CD4-positive, alpha-beta memory T cell (primary cell): ENCODE data around the gene NSUN2. TPM values are rescaled to one million over a fixed set of nuclear protein-coding genes. Genes with fewer than 3 reads are reported as not detected.

Source experiments
- CTCF ChIA-PET: fragments of 350-600 bp; sonication (Branson Sonifier 250); formaldehyde crosslinking; loops from one replicate; lab custom pipeline; 2021; ENCODE audit warnings: inconsistent platforms; ENCODE audit not compliant: partially characterized antibody; lab: Charles Lee
- POLR2A ChIA-PET: fragments of 350-600 bp; sonication (Branson Sonifier 250); formaldehyde crosslinking; loops from one replicate; lab custom pipeline; 2021; ENCODE audit not compliant: partially characterized antibody; lab: Charles Lee
- DNase-seq, 5 donors: peaks; one replicate each; pipeline versions ENCODE4 v3.0.0 to v3.0.0-alpha.2; 2020 to 2022; ENCODE audit warnings: mixed read lengths in 1 of 5
- H3K27ac ChIP-seq: one replicate; pipeline ENCODE4 v1.7.0; 2013; ENCODE audit warnings: low read depth, low read length
- H3K27me3 ChIP-seq: 2 replicates; pipeline ENCODE4 v1.7.0; 2013; ENCODE audit warnings: mild to moderate bottlenecking, low read length, moderate library complexity; ENCODE audit not compliant: insufficient read depth
- H3K36me3 ChIP-seq: 2 replicates; pipeline ENCODE4 v1.7.0; 2013; ENCODE audit warnings: mild to moderate bottlenecking, low read length, moderate library complexity; ENCODE audit not compliant: insufficient read depth
- H3K4me1 ChIP-seq: 2 replicates; pipeline ENCODE4 v1.7.0; 2013; ENCODE audit warnings: mild to moderate bottlenecking, low read length, moderate library complexity; ENCODE audit not compliant: insufficient read depth
- H3K4me3 ChIP-seq, 2 donors: one replicate each; pipeline ENCODE4 v1.7.0; 2013; ENCODE audit warnings: low read length in 2 of 2, mild to moderate bottlenecking in 1 of 2
- H3K9me3 ChIP-seq, 2 donors: one replicate each; pipeline ENCODE4 v1.7.0; 2013; ENCODE audit warnings: low read length in 2 of 2, control low read depth in 1 of 2; ENCODE audit not compliant: control insufficient read depth in 1 of 2
- H3K27ac Mint-ChIP-seq, 7 donors: one replicate each; pipeline ENCODE4 v1.8.0; 2020 to 2021; ENCODE audit warnings: mixed read lengths in 7 of 7, mild to moderate bottlenecking in 6 of 7, inconsistent platforms in 3 of 7, moderate library complexity in 3 of 7
- H3K27me3 Mint-ChIP-seq, 2 donors: one replicate each; pipeline ENCODE4 v1.8.0; 2020 to 2021; ENCODE audit warnings: mixed read lengths in 2 of 2
- H3K36me3 Mint-ChIP-seq, 2 donors: one replicate each; pipeline ENCODE4 v1.8.0; 2020 to 2021; ENCODE audit warnings: mixed read lengths in 2 of 2, inconsistent platforms in 1 of 2, mild to moderate bottlenecking in 1 of 2
- H3K4me1 Mint-ChIP-seq, 4 donors: one replicate each; pipeline ENCODE4 v1.8.0; 2020 to 2021; ENCODE audit warnings: mixed read lengths in 4 of 4, mild to moderate bottlenecking in 1 of 4
- H3K4me3 Mint-ChIP-seq, 8 donors: one replicate each; pipeline ENCODE4 v1.8.0; 2020 to 2021; ENCODE audit warnings: mixed read lengths in 8 of 8, mild to moderate bottlenecking in 7 of 8, moderate library complexity in 6 of 8, inconsistent platforms in 3 of 8
- H3K9me3 Mint-ChIP-seq, 8 donors: one replicate each; pipeline ENCODE4 v1.8.0; 2020 to 2021; ENCODE audit warnings: mixed read lengths in 8 of 8, mild to moderate bottlenecking in 5 of 8, inconsistent platforms in 3 of 8, moderate library complexity in 1 of 8
- intact Hi-C: fragments of 100-400 bp; cut with micrococcal nuclease; formaldehyde crosslinking; loops from one replicate; pipeline ENCODE4 v1.15.1; 2023
- polyA plus RNA-seq, 2 donors: library from polyadenylated mRNA; unstranded; fragments of 300-500 nt; fragmentation: Illumina TruSeq; gene quantifications; one replicate each; pipeline ENCODE4 v1.2.3, GENCODE V29; 2021
- total RNA-seq, 2 experiments: library from RNA; stranded (reverse); gene quantifications; one replicate each; pipeline ENCODE4 v1.2.3, GENCODE V29; 2021

NSUN2 gene
- total and polyA plus RNA-seq, 4 experiments from 2014 or later = 22.6 to 81.6 (median 60.3) TPM

DNA sequence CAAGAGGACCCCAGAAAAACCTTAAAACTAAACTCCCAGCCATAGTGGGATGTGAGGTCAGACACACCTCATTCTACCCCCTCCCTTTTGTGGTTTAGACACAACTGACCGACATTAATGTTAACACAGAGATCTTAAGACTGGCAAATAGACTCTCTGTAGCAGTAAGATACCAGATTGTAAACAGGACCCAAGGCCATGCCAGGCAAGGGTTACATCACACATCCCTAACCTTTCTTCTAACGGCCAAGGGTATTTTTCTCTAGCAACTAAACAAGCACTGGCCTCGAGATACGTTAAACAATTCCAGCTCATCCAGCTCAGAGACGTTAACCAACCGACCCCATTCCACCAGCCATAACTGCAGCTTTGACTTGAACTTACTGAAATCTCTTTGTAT is 38.8 kb downstream of the NSUN2 start:
- Histone ChIP-seq H3K9me3 (no peaks in the 10 kb centered on the region), H3K4me1 (no peaks in the 10 kb centered on the region), H3K4me3 (no peak overlapping the region), H3K27me3 (no peaks in the 10 kb centered on the region), H3K27ac (no peak overlapping the region), H3K36me3 (peaks cover 15% of the 10 kb centered on the region)
- ChIA-PET POLR2A (no interaction called here), CTCF (no interaction called here)
- Mint-ChIP-seq H3K4me3 (no peak overlapping the region), H3K27ac (no peak overlapping the region), H3K36me3 (peaks cover 28 to 33% of the 10 kb centered on the region in 2 donors), H3K4me1 (no peaks in the 10 kb centered on the region), H3K9me3 (no peaks in the 10 kb centered on the region), H3K27me3 (no peaks in the 10 kb centered on the region)
- intact Hi-C loops = no loop called here
- DNase-seq = no peak

DNA sequence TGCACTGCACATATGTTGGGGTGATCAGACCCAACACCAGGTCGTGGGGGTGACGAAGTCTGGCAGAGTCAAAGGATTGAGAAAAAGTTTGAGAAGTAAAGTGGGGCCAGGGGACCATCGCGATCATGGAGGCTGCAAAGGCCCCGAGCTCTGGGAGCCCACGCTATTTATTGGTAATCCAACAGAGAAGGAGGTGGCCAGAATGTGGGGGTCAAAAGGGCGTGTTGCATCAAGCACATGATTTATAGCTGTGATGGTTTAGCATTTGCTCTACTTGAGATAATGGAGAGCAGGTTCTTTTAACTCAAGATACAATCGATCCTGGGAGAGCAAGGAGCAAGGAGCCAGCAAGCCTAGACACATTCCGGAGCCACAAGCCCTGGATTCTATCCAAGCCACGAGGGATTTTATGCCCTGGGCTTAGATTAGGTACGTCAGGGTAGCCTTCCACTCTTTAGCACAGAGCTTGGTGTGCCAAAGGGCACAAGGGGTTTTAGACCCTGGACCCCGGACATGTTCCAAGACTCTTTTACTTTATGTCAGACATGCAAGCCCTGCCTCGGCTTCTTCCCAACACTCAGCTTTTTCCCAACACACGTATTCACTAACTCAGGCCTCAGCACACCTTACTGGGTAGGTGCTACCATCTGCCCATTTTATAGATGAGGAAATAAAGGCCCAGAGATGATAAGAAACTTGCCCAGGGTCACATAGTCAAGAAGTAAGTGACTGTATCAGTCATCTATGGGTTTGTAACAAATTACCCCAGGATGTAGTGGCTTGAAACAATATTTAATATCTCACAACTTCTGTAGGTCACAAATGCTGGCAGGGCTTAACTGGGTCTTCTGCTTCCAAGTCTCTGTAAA is 39.5 kb downstream of the NSUN2 start:
- Histone ChIP-seq H3K27me3 (no peaks in the 10 kb centered on the region), H3K9me3 (no peaks in the 10 kb centered on the region), H3K27ac (no peak overlapping the region), H3K4me1 (no peaks in the 10 kb centered on the region), H3K4me3 (no peak overlapping the region), H3K36me3 (peaks cover 9% of the 10 kb centered on the region)
- Mint-ChIP-seq H3K27ac (no peak overlapping the region), H3K27me3 (no peaks in the 10 kb centered on the region), H3K4me1 (no peaks in the 10 kb centered on the region), H3K9me3 (no peaks in the 10 kb centered on the region), H3K4me3 (no peak overlapping the region), H3K36me3 (peaks cover 21 to 26% of the 10 kb centered on the region in 2 donors)
- POLR2A ChIA-PET = no interaction called here
- CTCF ChIA-PET = no interaction called here
- DNase-seq = no peak
- intact Hi-C loops = no loop called here

DNA sequence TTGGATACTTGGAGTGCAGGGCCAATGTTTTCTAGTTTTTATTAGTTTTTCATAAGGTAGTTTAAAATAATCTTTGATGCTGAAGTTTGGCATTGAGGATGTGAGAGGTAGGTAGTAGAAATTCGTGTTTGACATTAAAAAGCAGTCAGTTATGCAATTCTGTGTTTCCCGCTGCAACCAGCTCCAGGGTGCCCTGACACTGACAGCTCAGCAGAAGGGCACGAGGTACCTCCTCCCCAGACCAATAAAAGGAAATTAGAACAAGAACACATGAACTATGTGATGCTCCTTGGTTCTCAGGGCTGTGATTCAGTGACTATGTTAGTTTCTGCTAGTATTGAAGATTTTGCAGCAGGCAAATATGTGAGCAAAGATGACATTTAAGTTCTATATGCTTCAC is 40.2 kb downstream of the NSUN2 start:
- peaks cover 7% of the 10 kb centered on the region for H3K36me3 ChIP-seq
- H3K4me1 ChIP-seq = no peaks in the 10 kb centered on the region
- Mint-ChIP-seq H3K9me3 (no peaks in the 10 kb centered on the region), H3K4me1 (no peaks in the 10 kb centered on the region), H3K27ac (no peak overlapping the region), H3K4me3 (no peak overlapping the region), H3K27me3 (no peaks in the 10 kb centered on the region), H3K36me3 (peaks cover 16 to 20% of the 10 kb centered on the region in 2 donors)
- CTCF ChIA-PET = no interaction called here
- H3K4me3 ChIP-seq = no peak overlapping the region
- H3K9me3 ChIP-seq = no peaks in the 10 kb centered on the region
- H3K27me3 ChIP-seq = no peaks in the 10 kb centered on the region
- no peak overlapping the region for H3K27ac ChIP-seq
- DNase-seq = no peak
- POLR2A ChIA-PET = no interaction called here
- intact Hi-C loops = no loop called here

DNA sequence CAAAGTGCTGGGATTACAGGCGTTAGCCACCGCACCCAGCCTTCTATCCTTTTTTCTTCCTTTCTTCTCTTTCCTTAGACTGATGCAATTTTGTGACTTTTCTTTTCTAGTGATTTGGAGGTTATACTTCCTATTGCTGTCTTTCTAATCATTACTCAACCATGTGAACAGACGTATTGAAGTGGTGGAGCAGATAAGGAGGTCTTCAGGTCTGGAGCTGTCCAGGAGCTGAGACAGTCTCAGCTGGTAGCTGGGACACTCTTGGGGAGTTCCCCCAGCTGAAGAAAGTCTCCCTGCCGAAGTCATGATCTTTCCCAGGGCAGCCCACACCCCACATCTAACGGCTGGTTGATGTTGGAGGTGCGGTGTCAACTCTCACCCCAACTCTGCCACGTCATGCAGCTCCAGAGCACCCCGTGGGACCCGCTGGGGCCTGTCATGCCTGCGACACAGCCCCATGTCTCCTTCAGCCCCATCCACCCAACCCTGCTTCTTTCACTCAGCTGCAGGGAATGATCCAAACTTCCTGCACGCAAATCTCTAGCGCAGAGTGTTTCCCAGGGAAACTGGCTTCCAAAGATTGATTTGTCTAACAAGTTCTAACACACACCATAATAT is 41.1 kb downstream of the NSUN2 start:
- Histone ChIP-seq H3K4me1 (no peaks in the 10 kb centered on the region), H3K27ac (no peak overlapping the region), H3K4me3 (no peak overlapping the region), H3K9me3 (no peaks in the 10 kb centered on the region), H3K27me3 (no peaks in the 10 kb centered on the region), H3K36me3 (peaks cover 2% of the 10 kb centered on the region)
- POLR2A ChIA-PET = no interaction called here
- Mint-ChIP-seq H3K9me3 (no peaks in the 10 kb centered on the region), H3K27me3 (peaks cover 0 to 4% of the 10 kb centered on the region in 2 donors), H3K36me3 (peaks cover 8 to 11% of the 10 kb centered on the region in 2 donors), H3K27ac (peak overlapping the region in 1 of 7 donors; percentile 29), H3K4me1 (no peaks in the 10 kb centered on the region), H3K4me3 (no peak overlapping the region)
- CTCF ChIA-PET = no interaction called here
- DNase-seq = no peak
- intact Hi-C loops = no loop called here

DNA sequence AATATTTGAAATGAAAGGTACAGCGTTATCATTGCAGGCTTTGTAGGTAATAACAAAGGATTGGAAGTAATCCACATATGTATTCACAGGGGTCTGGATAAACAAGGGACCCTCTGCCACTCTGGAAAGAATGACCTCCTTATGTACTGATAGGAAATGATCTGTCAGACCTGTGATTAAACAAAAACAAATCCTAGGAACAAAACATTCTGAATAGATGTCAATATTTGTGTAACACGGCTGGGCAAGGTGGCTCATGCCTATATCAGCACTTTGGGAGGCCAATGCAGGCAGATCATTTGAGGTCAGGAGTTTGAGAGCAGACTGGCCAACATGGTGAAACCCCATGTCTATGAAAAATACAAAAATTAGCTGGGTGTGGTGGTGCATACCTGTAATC is 42.3 kb downstream of the NSUN2 start:
- H3K4me1 ChIP-seq = no peaks in the 10 kb centered on the region
- H3K36me3 Mint-ChIP-seq = no peaks in the 10 kb centered on the region
- no peaks in the 10 kb centered on the region for H3K4me1 Mint-ChIP-seq
- peaks cover 2 to 11% of the 10 kb centered on the region in 2 donors for H3K27me3 Mint-ChIP-seq
- H3K9me3 ChIP-seq = no peaks in the 10 kb centered on the region
- no peak overlapping the region for H3K4me3 Mint-ChIP-seq
- no peak overlapping the region for H3K27ac ChIP-seq
- no peaks in the 10 kb centered on the region for H3K9me3 Mint-ChIP-seq
- no peaks in the 10 kb centered on the region for H3K36me3 ChIP-seq
- intact Hi-C loops = no loop called here
- H3K27ac Mint-ChIP-seq = no peak overlapping the region
- DNase-seq = no peak
- POLR2A ChIA-PET = no interaction called here
- no peak overlapping the region for H3K4me3 ChIP-seq
- CTCF ChIA-PET = no interaction called here
- no peaks in the 10 kb centered on the region for H3K27me3 ChIP-seq

DNA sequence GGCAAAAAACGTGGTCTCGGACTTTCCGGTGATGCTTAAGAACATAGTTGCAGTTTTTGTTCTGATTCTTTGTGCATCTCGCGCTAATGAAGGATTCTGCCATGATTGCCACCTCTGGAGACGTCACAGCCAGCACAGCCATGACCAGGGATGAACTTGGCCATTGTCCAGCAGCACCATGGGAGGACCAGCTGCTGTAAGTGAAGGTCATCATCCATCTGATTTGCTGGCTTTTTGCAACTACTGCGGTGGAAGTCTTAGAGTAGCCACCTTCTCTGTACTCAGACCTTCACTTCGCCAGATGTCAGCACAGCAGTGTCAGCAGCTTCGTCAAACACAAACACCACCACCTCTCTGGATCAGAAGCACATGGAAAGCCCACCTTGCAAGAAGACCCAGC is 45.7 kb downstream of the NSUN2 start:
- ChIA-PET POLR2A (no interaction called here), CTCF (interaction anchor here (1.1 kb wide), 2 partner anchors 10 to 12 kb away, joined by 3 read pairs; no protein-coding TSS in a partner anchor)
- H3K27me3 Mint-ChIP-seq = peaks cover 18 to 30% of the 10 kb centered on the region in 2 donors
- no peak overlapping the region for H3K4me3 ChIP-seq
- H3K9me3 Mint-ChIP-seq = no peaks in the 10 kb centered on the region
- H3K4me1 ChIP-seq = no peaks in the 10 kb centered on the region
- DNase-seq = no peak
- H3K9me3 ChIP-seq = no peaks in the 10 kb centered on the region
- H3K4me1 Mint-ChIP-seq = peaks cover 0 to 5% (median 3%) of the 10 kb centered on the region in 4 donors
- no peak overlapping the region for H3K27ac ChIP-seq
- no peaks in the 10 kb centered on the region for H3K36me3 Mint-ChIP-seq
- no peaks in the 10 kb centered on the region for H3K36me3 ChIP-seq
- H3K27me3 ChIP-seq = no peaks in the 10 kb centered on the region
- no peak overlapping the region for H3K27ac Mint-ChIP-seq
- intact Hi-C loops = no loop called here
- no peak overlapping the region for H3K4me3 Mint-ChIP-seq

DNA sequence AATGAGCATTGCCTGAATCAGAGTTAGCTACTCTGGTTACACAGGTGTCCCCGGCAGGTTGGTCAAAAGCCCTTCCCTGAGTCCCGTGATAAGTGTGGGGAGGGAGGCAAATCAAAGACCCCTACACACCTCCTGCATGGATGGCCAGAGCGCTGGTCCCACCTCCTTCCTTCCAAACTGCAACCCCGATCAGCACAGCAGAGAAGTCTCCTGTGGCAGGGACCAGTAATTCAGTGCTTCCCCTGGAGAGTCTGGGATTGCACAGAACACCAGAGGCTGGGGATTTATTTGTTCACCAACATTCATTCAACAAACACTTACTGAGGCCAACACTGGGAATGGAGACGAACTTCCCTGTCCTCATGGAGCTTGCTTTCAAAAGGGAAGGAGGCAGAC is 46.2 kb downstream of the NSUN2 start:
- ChIA-PET POLR2A (no interaction called here), CTCF (interaction anchor here (1.1 kb wide), 1 partner anchor 13 kb away, joined by 3 read pairs; no protein-coding TSS in a partner anchor)
- no peaks in the 10 kb centered on the region for H3K9me3 ChIP-seq
- intact Hi-C loops = no loop called here
- no peak overlapping the region for H3K4me3 Mint-ChIP-seq
- H3K36me3 ChIP-seq = no peaks in the 10 kb centered on the region
- no peak overlapping the region for H3K27ac Mint-ChIP-seq
- H3K27ac ChIP-seq = no peak overlapping the region
- H3K4me1 ChIP-seq = no peaks in the 10 kb centered on the region
- no peaks in the 10 kb centered on the region for H3K9me3 Mint-ChIP-seq
- peaks cover 0 to 5% (median 3%) of the 10 kb centered on the region in 4 donors for H3K4me1 Mint-ChIP-seq
- H3K36me3 Mint-ChIP-seq = no peaks in the 10 kb centered on the region
- no peak for DNase-seq
- peaks cover 24 to 34% of the 10 kb centered on the region in 2 donors for H3K27me3 Mint-ChIP-seq
- no peaks in the 10 kb centered on the region for H3K27me3 ChIP-seq
- H3K4me3 ChIP-seq = no peak overlapping the region
